Left hindlimb (tissue), 1 donor: Measurements from ENCODE around the gene PGM1.

Experiments
- DNase-seq: peaks from one replicate; pipeline ENCODE4 v3.0.0-alpha.2; 2018

Gene PGM1

GRCh38 chr1:63635681-63636080 lies 42.5 kb downstream of the PGM1 start:
- DNase-seq = no peak

- DNase-seq = no peak
These were observed 43.2 kb downstream of the PGM1 start for GRCh38 chr1:63636192-63637105.

GRCh38 chr1:63638471-63638870 lies 45.3 kb downstream of the PGM1 start:
- no peak for DNase-seq

GRCh38 chr1:63638875-63639274 lies 45.7 kb downstream of the PGM1 start:
- no peak for DNase-seq

- DNase-seq = no peak
These were observed 47.7 kb downstream of the PGM1 start for GRCh38 chr1:63640633-63641567.

GRCh38 chr1:63641615-63642014 lies 48.4 kb downstream of the PGM1 start:
- no peak for DNase-seq

- no peak for DNase-seq
These were observed 49.7 kb downstream of the PGM1 start for GRCh38 chr1:63642901-63643300.

GRCh38 chr1:63643517-63643916 lies 50.3 kb downstream of the PGM1 start:
- no peak for DNase-seq

- no peak for DNase-seq
These were observed 50.7 kb downstream of the PGM1 start for GRCh38 chr1:63643926-63644325.

- no peak for DNase-seq
These were observed 52.1 kb downstream of the PGM1 start for GRCh38 chr1:63645317-63645716.

GRCh38 chr1:63648689-63649088 lies 55.5 kb downstream of the PGM1 start:
- no peak for DNase-seq

- DNase-seq = no peak
These were observed 58.0 kb downstream of the PGM1 start for GRCh38 chr1:63651161-63651701.

- no peak for DNase-seq
These were observed 60.8 kb downstream of the PGM1 start for GRCh38 chr1:63653976-63654375.

- DNase-seq = no peak
These were observed 66.2 kb downstream of the PGM1 start for GRCh38 chr1:63659448-63659847.

GRCh38 chr1:63662056-63662836 lies 69.0 kb downstream of the PGM1 start:
- DNase-seq = peak; percentile 54

- no peak for DNase-seq
These were observed 69.6 kb downstream of the PGM1 start for GRCh38 chr1:63662841-63663240.

- no peak for DNase-seq
These were observed 70.1 kb downstream of the PGM1 start for GRCh38 chr1:63663301-63663700.

GRCh38 chr1:63663873-63664272 lies 70.7 kb downstream of the PGM1 start:
- DNase-seq = no peak

- DNase-seq = no peak
These were observed 71.5 kb downstream of the PGM1 start for GRCh38 chr1:63664742-63665141.

GRCh38 chr1:63665410-63665809 lies 72.2 kb downstream of the PGM1 start:
- no peak for DNase-seq

- no peak for DNase-seq
These were observed 72.6 kb downstream of the PGM1 start for GRCh38 chr1:63665824-63666223.

- no peak for DNase-seq
These were observed 75.1 kb downstream of the PGM1 start for GRCh38 chr1:63668298-63668697.
